HG03571 (cell line): ENCODE measurements around the gene IBA57.
"Not testable (repeated sequence)": the region's sequence is repeated elsewhere in the genome, so short reads cannot be mapped to it uniquely, and the experiment has no call there.

Source experiments
- ATAC-seq: cut with Tn5 transposase; IDR thresholded peaks from one replicate; pipeline ENCODE4 v1.9.1; 2021; ENCODE audit not compliant: unreplicated experiment

IBA57 gene

DNA sequence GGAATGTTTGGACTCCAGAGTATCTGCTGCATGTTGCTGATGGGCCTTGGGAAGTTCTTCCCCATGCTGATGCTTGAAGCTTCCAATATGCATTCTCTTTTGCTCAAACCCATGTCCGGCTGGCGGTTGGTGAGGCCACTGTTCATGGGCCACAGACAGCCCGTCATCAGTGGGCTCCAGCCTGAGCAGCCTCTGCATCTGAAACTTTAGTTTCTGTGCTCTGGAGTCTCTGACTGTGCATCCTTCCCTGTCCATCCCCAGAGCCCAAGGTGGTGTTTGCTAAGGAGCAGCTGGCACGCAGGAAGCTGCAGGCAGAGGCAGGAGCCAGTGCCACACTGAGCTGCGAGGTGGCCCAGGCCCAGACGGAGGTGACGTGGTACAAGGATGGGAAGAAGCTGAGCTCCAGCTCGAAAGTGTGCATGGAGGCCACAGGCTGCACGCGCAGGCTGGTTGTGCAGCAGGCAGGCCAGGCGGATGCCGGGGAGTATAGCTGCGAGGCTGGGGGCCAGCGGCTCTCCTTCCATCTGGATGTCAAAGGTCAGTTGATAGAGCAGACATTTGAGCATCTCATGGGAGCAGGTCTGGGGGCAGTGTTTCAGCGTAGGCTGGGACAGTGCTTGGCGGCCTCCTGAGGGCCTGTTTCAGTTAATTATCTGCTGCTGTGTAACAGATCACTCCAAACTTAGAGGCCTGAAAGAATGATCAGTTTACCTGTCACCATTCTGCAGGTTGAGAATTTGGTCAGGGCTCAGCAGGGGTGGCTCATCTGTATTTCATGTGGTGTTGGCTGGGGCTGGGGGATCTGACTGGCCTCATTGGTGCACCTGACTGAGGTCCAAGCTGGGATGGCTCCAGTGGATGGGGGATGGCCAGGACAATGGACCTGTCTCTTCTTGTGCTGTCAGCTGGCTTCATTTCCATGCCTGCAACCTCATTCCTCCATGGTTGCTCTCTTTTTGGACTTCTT is 58.9 kb downstream of the IBA57 start:
- ATAC-seq, result no peak

DNA sequence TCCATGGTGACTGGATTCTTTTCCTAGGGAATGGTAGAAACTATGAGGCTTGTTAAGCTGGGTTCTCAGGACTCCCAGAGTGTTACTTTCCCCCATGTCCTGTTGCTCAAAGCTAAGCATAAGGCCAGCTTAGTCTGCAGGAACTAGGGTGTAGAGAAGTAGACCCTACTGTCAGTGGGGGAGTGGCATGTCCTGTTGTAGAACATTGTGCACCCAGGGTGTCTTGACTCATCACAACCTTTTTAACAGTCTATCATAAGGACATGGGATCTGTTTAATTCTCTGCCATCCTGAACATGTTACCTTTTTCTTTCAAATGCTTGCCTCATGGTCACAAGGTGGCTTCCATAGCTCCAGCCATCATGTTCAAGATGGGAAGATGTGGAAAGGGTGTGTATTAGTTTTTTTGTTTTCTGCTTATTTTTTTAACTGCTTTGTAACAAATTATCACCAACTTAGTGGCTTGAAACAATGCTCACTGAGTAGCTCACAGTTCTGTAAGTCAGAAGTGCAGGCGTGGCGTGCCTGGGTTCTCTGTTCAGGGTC is 59.6 kb downstream of the IBA57 start:
- no peak for ATAC-seq

DNA sequence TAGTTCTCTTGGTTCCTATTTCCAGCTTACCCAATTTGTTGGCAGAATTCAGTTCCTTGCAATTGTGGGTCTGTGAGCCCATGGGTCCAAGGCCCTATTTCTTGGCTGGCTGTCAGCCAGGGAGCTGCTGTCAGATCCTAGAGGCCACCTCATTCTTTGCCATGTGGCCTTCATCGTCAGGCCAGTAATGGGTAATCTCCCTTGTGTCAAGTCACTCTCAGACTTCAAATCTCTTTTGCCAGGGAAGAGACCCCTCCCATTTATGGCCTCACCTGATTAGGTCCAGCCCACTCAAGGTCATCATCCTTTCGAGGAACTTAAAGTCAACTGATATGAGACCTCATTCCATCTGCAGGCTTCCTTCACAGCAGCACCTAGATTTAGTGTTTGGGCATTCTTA is 60.1 kb downstream of the IBA57 start:
- ATAC-seq, result no peak

DNA sequence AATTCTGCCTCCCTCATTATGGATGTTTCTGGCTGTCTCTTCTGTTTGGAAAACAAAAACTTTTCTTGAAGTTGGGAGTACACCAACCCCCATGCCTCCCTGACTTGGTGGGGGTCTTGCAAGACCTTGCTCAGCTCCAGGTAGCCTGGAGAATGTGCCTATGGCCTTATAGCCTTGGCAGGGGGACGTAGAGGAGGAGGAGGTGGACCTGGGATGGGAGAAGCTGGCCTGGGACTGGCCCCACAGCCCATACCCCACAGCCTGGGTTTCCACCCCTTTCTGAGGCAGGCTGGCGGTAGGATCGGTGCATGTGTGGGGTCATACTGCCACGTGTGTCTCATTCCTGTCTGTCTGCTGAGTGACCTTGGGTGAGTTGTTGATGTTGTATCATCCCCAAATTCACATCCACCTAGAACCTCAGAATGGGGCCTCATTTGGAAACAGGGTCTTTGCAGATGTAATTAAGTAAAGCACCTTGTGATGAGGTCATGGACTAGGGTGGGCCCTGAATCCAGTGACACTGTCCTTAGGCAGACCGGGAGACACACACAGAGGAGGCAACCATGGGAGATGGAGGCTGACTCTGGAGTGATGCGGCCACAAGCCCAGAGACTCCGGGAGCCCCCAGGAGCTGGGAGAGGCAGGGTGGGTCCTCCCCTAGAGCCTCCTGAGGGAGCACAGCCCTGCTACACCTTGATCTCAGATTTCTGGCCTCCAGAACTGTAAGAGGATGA is 60.7 kb downstream of the IBA57 start:
- ATAC-seq, result no peak

DNA sequence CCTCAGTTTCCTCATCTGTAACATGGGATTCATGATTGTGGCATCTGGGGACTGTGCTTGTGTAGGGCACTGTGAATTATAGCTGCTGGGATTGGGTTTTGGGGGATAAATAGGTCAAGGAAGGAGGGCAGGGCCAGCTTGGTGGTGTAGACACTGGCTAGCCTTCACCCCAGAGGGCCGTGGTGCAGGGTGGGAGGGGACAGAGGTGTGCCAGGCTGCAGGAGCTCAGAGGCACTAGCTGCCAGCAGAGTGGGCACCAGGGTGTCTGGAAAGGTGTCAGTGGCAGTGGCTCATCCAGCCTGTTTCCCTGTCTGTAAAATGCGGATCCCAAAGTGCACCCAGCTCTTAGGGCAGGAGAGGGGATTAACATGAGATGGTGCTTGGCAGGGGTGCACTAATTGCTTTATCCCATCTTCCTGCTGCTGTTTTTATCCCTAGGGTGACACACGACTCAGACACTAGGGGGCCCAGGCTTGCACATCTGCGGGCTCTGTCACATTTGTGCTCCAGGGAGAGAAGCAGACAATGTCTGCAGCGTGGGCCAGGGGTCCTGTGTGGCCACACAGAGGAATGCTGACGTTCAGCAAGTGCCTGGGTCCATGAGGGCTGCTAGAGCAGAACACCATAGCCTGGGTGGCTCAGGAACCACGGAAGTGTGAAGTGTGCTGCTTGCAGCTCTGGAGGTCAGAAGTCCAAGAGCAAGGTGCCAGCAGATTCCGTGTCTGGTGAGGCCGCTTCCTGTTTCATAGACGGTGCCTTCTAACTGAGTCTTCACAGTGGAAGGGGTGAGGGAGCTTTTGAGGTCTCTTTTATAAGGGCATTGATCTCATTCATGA is 61.6 kb downstream of the IBA57 start:
- no peak for ATAC-seq

DNA sequence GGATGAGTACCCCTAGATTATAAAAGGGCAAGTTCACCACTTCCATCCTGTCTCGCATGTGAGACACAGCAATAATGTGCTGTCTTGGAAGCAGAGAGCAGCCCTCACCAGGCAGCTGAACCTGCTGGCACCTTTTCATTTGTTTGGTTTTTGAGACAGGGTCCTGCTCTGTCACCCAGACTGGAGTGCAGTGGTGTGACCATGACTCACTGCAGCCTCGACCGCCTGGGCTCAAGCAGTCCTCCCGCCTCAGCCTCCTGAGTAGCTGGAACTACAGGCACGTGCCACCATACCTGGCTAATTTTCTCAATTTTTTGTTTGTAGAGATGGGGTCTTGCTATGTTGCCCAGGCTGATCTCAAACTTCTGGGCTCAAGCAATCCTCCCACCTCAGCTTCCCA is 62.5 kb downstream of the IBA57 start:
- ATAC-seq, result not testable (repeated sequence)

DNA sequence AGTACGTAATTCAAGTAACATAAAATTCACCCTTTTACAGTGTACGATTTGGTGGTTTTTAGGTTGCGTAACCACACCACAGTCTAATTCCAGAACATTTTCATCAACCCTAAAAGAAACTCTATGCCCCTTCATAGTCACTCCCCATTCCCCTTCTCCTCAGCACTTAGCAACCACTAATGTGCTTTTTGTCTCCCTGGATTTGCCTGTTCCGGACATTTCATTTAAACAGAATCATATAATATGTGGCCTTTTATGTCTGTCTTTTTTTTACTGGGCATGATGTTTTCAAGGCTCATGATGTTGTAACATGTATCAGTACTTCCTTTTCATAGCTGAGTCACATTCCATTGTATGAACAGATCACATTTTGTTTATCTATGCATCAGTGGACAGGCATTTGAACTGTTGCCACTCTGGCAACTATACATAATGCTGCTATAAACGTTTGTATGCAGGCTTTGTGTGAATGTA is 63.0 kb downstream of the IBA57 start:
- no peak for ATAC-seq

DNA sequence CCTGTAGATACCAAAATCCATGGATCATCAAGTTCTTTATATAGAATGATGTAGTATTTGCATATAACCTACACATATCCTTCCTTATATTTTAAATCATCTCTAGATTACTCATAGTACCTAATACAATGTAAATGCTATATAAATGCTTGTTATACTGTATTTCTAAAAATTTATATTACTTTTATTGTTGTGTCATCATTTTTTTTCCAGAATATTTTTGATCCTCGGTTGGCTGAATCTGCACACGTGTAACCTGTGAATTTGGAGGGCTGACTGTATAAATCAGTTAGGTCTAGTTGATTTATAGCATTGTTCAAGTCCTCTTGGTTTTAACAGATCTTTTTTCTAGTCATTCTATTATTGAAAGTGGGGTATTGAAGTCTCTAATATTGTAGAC is 65.6 kb downstream of the IBA57 start:
- no peak for ATAC-seq
